ENCODE results near the gene AIP.

AIP gene

DNA sequence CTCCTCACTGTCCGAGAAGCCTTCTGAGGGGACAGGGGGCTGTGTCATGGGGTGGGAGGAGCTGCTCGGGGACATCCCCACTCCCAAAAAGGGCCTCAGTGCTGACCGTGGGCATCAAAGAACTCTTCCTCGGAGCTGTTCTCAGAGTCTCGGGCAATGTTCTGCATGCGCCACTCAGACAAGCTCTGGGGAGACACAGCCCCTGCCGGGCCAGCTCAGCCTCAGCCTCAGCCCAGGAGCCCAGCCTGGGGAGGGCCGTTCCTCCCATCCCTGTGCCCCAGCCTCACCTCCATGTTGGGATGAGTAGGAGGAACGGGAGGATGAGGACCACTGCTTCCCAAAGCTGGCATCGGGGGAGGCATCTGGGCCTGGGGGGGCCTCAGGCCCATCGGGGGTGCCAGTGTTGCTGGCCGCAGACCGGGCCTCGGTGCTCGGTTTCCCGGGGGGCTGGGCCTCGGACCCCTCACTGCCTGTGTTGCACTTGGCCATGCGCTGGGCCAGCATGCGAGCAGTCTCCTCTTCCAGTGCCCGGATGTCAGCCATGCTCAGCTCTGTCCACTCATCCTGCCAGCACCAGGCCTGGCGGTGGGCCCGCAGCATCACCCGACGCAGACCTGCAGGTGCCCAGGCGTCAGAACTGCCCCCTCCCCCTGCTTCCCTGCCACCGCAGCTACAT, 17.1 kb downstream of the AIP start:
- DNase-seq (ENCODE audit: extremely low spot score), result no peak
- TF ChIP-seq CTBP1 (IDR thresholded peaks at IDR 0.05; ENCODE audit: borderline replicate concordance) (no peak), LEF1 (IDR thresholded peaks at IDR 0.05; ENCODE audit: borderline replicate concordance) (no peak), FOXK2 (IDR thresholded peaks at IDR 0.05) (no peak), ARNT (IDR thresholded peaks at IDR 0.05) (no peak), NFRKB (IDR thresholded peaks at IDR 0.05) (no peak), SP1 (IDR thresholded peaks at IDR 0.05) (no peak)
- ChIA-PET CTCF (no interaction called here), POLR2A (no interaction called here)

DNA sequence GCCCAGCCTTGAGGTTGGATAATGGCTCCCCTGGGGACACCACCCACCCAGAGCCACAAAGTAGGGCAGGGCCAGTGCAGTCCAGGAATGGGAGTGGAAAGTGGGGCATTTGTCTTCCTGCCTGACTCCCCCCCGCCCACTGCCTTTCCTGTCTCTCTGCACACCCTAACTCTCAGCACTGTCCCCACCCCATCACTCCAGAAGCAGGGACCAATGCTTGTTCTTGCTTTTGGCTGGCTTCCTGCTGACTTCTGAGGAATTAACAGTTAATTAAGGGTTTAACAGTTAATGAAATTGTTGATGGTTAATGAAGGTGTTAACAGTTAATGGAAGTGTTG, 17.6 kb downstream of the AIP start:
- ChIA-PET CTCF (no interaction called here), POLR2A (no interaction called here)
- TF ChIP-seq CTBP1 (IDR thresholded peaks at IDR 0.05; ENCODE audit: borderline replicate concordance) (no peak), NFRKB (IDR thresholded peaks at IDR 0.05) (no peak), ARNT (IDR thresholded peaks at IDR 0.05) (no peak)
- no peak for DNase-seq (ENCODE audit: extremely low spot score)

DNA sequence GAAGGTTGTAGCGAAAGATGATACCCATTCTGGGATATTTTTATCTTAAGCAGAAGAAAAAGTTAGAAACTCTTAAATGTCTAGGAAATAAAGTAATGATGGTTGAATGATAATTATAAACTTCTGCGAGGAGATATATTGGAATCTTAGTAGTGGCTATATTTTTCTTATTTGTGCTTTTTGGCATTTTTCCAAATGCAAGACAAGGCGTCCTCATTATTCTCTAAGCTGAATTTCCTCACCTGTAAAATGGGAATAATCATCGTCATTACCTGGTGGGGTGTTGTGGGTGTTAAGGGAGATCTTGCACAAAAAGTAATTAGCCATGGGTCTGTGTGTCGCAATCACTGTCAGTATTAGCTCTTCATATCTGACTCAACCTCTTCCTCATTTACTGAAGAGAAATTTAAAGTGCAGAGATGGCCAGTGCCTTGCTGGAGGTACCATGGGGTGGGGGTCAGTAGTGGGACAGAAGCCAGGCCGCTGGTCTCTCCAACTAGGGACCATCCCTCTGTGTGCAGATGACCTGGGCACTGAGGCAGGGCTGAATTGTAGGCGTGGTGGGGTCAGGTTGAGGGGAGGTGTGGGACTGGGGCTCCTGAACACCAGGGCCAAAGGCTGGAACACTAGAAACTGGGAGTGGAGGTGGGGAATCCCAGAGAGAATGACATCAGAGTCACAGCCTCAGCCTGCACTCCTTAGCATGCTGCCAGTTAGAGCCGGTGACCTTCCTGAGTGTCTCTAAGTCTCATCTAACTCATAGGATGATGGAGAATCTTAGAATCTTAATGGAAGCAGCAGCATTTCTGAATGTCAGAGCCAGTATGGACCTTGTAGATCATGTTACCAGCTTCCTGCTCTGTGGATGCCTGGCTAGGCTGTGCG, 18.2 kb downstream of the AIP start:
- POLR2A ChIA-PET, result no interaction called here
- no peak for DNase-seq (ENCODE audit: extremely low spot score)
- TF ChIP-seq FOXK2 (IDR thresholded peaks at IDR 0.05), result no peak
- TF ChIP-seq LEF1 (IDR thresholded peaks at IDR 0.05; ENCODE audit: borderline replicate concordance), result no peak
- TF ChIP-seq, protein P1, sequence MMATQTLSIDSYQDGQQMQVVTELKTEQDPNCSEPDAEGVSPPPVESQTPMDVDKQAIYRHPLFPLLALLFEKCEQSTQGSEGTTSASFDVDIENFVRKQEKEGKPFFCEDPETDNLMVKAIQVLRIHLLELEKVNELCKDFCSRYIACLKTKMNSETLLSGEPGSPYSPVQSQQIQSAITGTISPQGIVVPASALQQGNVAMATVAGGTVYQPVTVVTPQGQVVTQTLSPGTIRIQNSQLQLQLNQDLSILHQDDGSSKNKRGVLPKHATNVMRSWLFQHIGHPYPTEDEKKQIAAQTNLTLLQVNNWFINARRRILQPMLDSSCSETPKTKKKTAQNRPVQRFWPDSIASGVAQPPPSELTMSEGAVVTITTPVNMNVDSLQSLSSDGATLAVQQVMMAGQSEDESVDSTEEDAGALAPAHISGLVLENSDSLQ (IDR thresholded peaks at IDR 0.05), result no peak
- no peak for TF ChIP-seq SP1 (IDR thresholded peaks at IDR 0.05)
- TF ChIP-seq FOXM1 (IDR thresholded peaks at IDR 0.05; ENCODE audit: borderline replicate concordance), result no peak
- no peak for TF ChIP-seq L3MBTL2 (conservative IDR thresholded peaks at IDR 0.05)
- TF ChIP-seq ELF4 (IDR thresholded peaks at IDR 0.05), result no peak
- TF ChIP-seq FOXA1 (IDR thresholded peaks at IDR 0.05), result no peak
- TF ChIP-seq SUZ12 (IDR thresholded peaks at IDR 0.05), result no peak
- TF ChIP-seq CTBP1 (IDR thresholded peaks at IDR 0.05; ENCODE audit: borderline replicate concordance), result no peak
- no peak for TF ChIP-seq ZNF384 (IDR thresholded peaks at IDR 0.05)
- TF ChIP-seq NFRKB (IDR thresholded peaks at IDR 0.05), result no peak
- no peak for TF ChIP-seq ARNT (IDR thresholded peaks at IDR 0.05)
- TF ChIP-seq TARDBP (IDR thresholded peaks at IDR 0.05), result no peak
- TF ChIP-seq BHLHE40 (IDR thresholded peaks at IDR 0.05; ENCODE audit: borderline replicate concordance), result no peak
- no peak for TF ChIP-seq HDGF (IDR thresholded peaks at IDR 0.05; ENCODE audit: borderline replicate concordance)
- CTCF ChIA-PET, result no interaction called here

DNA sequence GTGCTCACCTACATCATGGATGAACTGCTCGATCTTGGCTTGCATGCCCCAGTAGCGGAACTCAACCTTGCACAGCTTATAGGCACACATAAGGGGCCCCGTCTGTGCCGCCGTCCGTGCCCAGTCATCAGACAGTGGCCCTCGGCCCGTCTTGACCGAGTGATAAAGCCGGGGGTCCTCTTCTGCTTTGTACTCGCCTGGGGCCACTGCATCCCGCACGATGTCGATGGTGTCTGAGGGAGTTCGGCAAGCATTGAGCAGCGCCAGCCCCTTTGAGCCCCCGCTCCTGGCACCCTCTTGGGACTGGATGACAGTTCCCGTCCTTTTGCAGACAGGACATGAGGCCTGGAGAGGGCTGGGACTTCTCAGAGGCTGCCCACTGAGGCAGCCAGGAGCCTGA, 19.0 kb downstream of the AIP start:
- TF ChIP-seq FOXA1 (IDR thresholded peaks at IDR 0.05) (no peak), TARDBP (IDR thresholded peaks at IDR 0.05) (no peak), ELF4 (IDR thresholded peaks at IDR 0.05) (no peak)
- DNase-seq (ENCODE audit: extremely low spot score), result no peak
- ChIA-PET CTCF (no interaction called here), POLR2A (interaction anchor here (0.6 kb wide), 1 partner anchor 19 kb away, joined by 4 read pairs; the partner anchor contains the start of gene AIP)

DNA sequence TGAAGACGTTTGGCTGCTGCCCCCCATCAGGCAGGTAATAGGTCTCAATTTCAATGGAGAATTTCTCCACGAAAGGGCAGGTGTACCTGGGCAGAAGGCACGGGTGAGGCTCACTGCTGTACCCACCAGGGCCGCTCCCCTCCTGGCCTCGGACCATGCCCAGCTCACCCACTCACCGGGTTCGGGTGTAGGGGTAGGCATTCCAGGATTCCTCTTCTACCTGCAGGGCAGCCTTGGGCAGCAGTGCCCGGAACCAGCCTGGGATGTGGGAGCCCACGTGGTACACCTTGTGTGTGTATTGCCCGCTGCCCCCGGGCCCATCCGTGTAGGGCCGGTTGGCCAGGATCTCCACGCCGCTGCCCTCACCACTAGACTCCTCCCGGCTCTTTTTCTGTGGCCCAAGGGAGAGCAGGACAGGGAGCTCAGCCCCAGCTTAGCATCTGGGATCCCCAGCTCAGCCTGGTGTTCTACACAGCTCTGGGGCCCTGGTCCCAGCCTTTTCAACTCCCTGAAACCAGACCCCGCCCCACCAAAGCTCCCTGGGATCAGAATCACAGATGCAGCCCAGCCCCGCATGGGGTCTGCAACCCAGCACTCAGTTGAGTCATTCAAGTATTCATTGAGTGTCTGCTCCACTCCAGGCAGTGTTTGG, 19.6 kb downstream of the AIP start:
- TF ChIP-seq FOXA1 (IDR thresholded peaks at IDR 0.05) (no peak), FOXK2 (IDR thresholded peaks at IDR 0.05) (no peak)
- DNase-seq (ENCODE audit: extremely low spot score), result no peak
- ChIA-PET CTCF (no interaction called here), POLR2A (interaction anchor here (0.6 kb wide), 1 partner anchor 20 kb away, joined by 4 read pairs; the partner anchor contains the start of gene AIP)

DNA sequence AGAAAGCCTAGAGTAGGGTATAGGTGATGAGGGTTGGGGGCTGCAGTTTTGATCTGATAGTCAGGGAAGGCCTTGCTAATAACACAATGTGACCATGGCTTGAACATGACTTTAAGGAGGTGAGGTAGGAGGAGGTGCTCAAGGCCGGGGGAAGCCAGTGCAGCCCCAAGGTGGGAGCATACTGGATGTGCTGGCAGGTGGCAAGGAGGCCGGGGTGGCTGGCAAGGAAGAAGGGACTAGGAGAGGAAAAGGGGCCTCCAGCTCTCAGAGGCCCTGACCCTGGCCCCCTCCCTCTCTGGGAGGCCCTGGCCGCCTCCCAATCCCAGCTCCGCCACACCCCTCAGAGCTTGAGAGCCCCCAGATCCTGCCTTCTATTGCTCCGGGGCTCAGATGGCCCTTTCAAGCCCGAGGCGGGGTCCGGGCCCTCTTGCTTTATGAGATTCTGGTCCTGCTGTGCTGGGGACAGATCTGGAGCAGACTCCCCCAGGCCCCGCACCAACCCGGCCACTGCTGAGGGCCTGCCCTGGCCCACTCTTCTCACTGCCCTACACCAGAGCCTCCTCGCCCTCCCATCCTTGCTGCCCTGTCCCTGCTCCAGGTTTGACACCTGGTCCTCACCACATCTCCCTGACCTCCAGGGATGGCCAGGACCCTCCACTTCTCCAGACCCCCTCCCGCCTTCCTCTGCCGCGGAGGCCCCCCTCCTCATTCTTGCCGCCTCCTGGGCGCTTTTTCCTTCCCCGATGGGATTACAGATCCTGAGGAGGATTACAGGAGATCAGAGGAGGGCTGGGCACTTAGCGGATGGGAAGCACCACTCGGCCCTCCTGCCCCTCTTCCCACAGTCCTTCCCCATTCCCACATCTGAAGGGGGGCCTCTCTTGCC, 20.5 kb downstream of the AIP start:
- ChIA-PET POLR2A (no interaction called here), CTCF (no interaction called here)
- TF ChIP-seq HDGF (IDR thresholded peaks at IDR 0.05; ENCODE audit: borderline replicate concordance), result no peak
- TF ChIP-seq ARNT (IDR thresholded peaks at IDR 0.05), result no peak
- no peak for TF ChIP-seq ZNF384 (IDR thresholded peaks at IDR 0.05)
- TF ChIP-seq L3MBTL2 (conservative IDR thresholded peaks at IDR 0.05), result no peak
- TF ChIP-seq FOXA1 (IDR thresholded peaks at IDR 0.05), result no peak
- TF ChIP-seq BHLHE40 (IDR thresholded peaks at IDR 0.05; ENCODE audit: borderline replicate concordance), result no peak
- TF ChIP-seq, protein P1 (IDR thresholded peaks at IDR 0.05), result no peak
- TF ChIP-seq NFRKB (IDR thresholded peaks at IDR 0.05), result no peak
- no peak for TF ChIP-seq FOXM1 (IDR thresholded peaks at IDR 0.05; ENCODE audit: borderline replicate concordance)
- TF ChIP-seq CTBP1 (IDR thresholded peaks at IDR 0.05; ENCODE audit: borderline replicate concordance), result no peak
- TF ChIP-seq SUZ12 (IDR thresholded peaks at IDR 0.05), result no peak
- no peak for TF ChIP-seq SP1 (IDR thresholded peaks at IDR 0.05)
- TF ChIP-seq FOXK2 (IDR thresholded peaks at IDR 0.05), result no peak
- no peak for TF ChIP-seq LEF1 (IDR thresholded peaks at IDR 0.05; ENCODE audit: borderline replicate concordance)
- TF ChIP-seq ELF4 (IDR thresholded peaks at IDR 0.05), result no peak
- TF ChIP-seq TARDBP (IDR thresholded peaks at IDR 0.05), result no peak
- DNase-seq (ENCODE audit: extremely low spot score), result no peak

Data from HEK293T (cell line).